Activated CD8-positive, alpha-beta T cell treated with anti-CD3 and anti-CD28 coated beads for 36 hours (primary cell): ENCODE results near the gene FAM120A. TPM values are rescaled to one million over a fixed set of nuclear protein-coding genes. Genes with fewer than 3 reads are reported as not detected.

Source experiments
- ATAC-seq: fragments of 200-7000 bp; cut with Tn5 transposase; one replicate; pipeline ENCODE4 v1.10.0; 2021; ENCODE audit warnings: mild to moderate bottlenecking, moderate library complexity
- CTCF ChIA-PET: fragments of 350-600 bp; sonication (Branson Sonifier 250); formaldehyde crosslinking; loops from one replicate; lab custom pipeline; 2021; ENCODE audit warnings: antibody characterized with exemption; lab: Charles Lee
- POLR2A ChIA-PET: fragments of 350-600 bp; sonication (Branson Sonifier 250); formaldehyde crosslinking; loops from one replicate; lab custom pipeline; 2021; ENCODE audit warnings: antibody characterized with exemption; lab: Charles Lee
- DNase-seq: peaks from one replicate; pipeline ENCODE4 v3.0.0-alpha.2; 2020
- H3K27ac Mint-ChIP-seq: one replicate; pipeline ENCODE4 v1.8.0; 2021; ENCODE audit warnings: mild to moderate bottlenecking, mixed read lengths
- H3K27me3 Mint-ChIP-seq: one replicate; pipeline ENCODE4 v1.8.0; 2021; ENCODE audit warnings: mixed read lengths
- H3K36me3 Mint-ChIP-seq: one replicate; pipeline ENCODE4 v1.8.0; 2021; ENCODE audit warnings: low read depth, mixed read lengths
- H3K4me1 Mint-ChIP-seq: one replicate; pipeline ENCODE4 v1.8.0; 2021; ENCODE audit warnings: low read depth, mixed read lengths
- H3K4me3 Mint-ChIP-seq: one replicate; pipeline ENCODE4 v1.8.0; 2021; ENCODE audit warnings: mild to moderate bottlenecking, moderate library complexity, mixed read lengths
- H3K9me3 Mint-ChIP-seq: one replicate; pipeline ENCODE4 v1.8.0; 2021; ENCODE audit warnings: mixed read lengths
- CTCF ChIP-seq: fragments of 200-600 bp; IDR thresholded peaks from one replicate; pipeline ENCODE4 v1.8.0; 2022; ENCODE audit warnings: antibody characterized with exemption, mild to moderate bottlenecking
- intact Hi-C: fragments of 100-400 bp; cut with micrococcal nuclease; formaldehyde crosslinking; loops from one replicate; pipeline ENCODE4 v1.10.0; 2022
- total RNA-seq, 2 experiments: library from RNA; stranded (reverse); gene quantifications; one replicate each; pipeline ENCODE4 v1.2.3, GENCODE V29; 2021

FAM120A gene
- total RNA-seq, 2 experiments from 2014 or later = 121 to 125 TPM

- ChIA-PET CTCF (interaction anchor here (0.8 to 7.2 kb wide), 2 partner anchors 10 to 12 kb away, joined by 3 to 58 read pairs; no protein-coding TSS in a partner anchor), POLR2A (no interaction called here)
- peaks cover 37% of the 10 kb centered on the region for H3K36me3 Mint-ChIP-seq
- no peaks in the 10 kb centered on the region for H3K9me3 Mint-ChIP-seq
- TF ChIP-seq CTCF = no peak
- H3K27ac Mint-ChIP-seq = no peak overlapping the region
- no peak for ATAC-seq
- no peaks in the 10 kb centered on the region for H3K27me3 Mint-ChIP-seq
- intact Hi-C loops = no loop called here
- no peak for DNase-seq
- no peaks in the 10 kb centered on the region for H3K4me1 Mint-ChIP-seq
- H3K4me3 Mint-ChIP-seq = no peak overlapping the region
Measured at GRCh38 chr9:93552923-93553322, 101.4 kb downstream of the FAM120A start.

- ATAC-seq (no peak), DNase-seq (no peak)
- intact Hi-C loops = no loop called here
- no peaks in the 10 kb centered on the region for H3K27me3 Mint-ChIP-seq
- peaks cover 50% of the 10 kb centered on the region for H3K36me3 Mint-ChIP-seq
- no peaks in the 10 kb centered on the region for H3K4me1 Mint-ChIP-seq
- TF ChIP-seq CTCF = no peak
- no peak overlapping the region for H3K27ac Mint-ChIP-seq
- ChIA-PET POLR2A (no interaction called here), CTCF (no interaction called here)
- no peak overlapping the region for H3K4me3 Mint-ChIP-seq
- H3K9me3 Mint-ChIP-seq = no peaks in the 10 kb centered on the region
Measured at GRCh38 chr9:93555370-93555769, 103.9 kb downstream of the FAM120A start.

GRCh38 chr9:93557366-93558137 is 106.1 kb downstream of the FAM120A start:
- no peak for ATAC-seq
- no peaks in the 10 kb centered on the region for H3K4me1 Mint-ChIP-seq
- ChIA-PET POLR2A (no interaction called here), CTCF (no interaction called here)
- H3K9me3 Mint-ChIP-seq = no peaks in the 10 kb centered on the region
- H3K27ac Mint-ChIP-seq = no peak overlapping the region
- H3K36me3 Mint-ChIP-seq = peaks cover 44% of the 10 kb centered on the region
- TF ChIP-seq CTCF = no peak
- DNase-seq = no peak
- intact Hi-C loops = no loop called here
- no peak overlapping the region for H3K4me3 Mint-ChIP-seq
- H3K27me3 Mint-ChIP-seq = no peaks in the 10 kb centered on the region

GRCh38 chr9:93558503-93558902 is 107.0 kb downstream of the FAM120A start:
- Mint-ChIP-seq H3K27me3 (no peaks in the 10 kb centered on the region), H3K27ac (no peak overlapping the region)
- CTCF ChIA-PET = no interaction called here

More at GRCh38 chr9:93558503-93558902, 107.0 kb downstream of the FAM120A start:
- intact Hi-C loops = no loop called here
- TF ChIP-seq CTCF = no peak
- no peaks in the 10 kb centered on the region for H3K4me1 Mint-ChIP-seq
- peaks cover 45% of the 10 kb centered on the region for H3K36me3 Mint-ChIP-seq
- no peak overlapping the region for H3K4me3 Mint-ChIP-seq
- DNase-seq = no peak
- POLR2A ChIA-PET = no interaction called here
- no peaks in the 10 kb centered on the region for H3K9me3 Mint-ChIP-seq
- ATAC-seq = no peak
